Fibroblast of the aortic adventitia (primary cell): ENCODE results near the gene GBGT1. TPM values are rescaled to one million over a fixed set of nuclear protein-coding genes. Genes with fewer than 3 reads are reported as not detected.
A peak's percentile ranks its signal among the peaks of the same experiment; 100 is the strongest.

Experiments
- DNase-seq: peaks from one replicate; pipeline ENCODE4 v3.0.0-alpha.2; 2010; ENCODE audit warnings: low read depth
- H3K4me3 ChIP-seq: 2 replicates; pipeline ENCODE4 v1.5.1; 2011; ENCODE audit warnings: low read depth, mild to moderate bottlenecking, control low read depth, low read length, moderate library complexity
- CTCF ChIP-seq: IDR thresholded peaks from 2 replicates; pipeline ENCODE4 v1.5.1; 2011; ENCODE audit warnings: mild to moderate bottlenecking, low read length, control low read depth, inconsistent platforms; ENCODE audit not compliant: insufficient read depth
- total RNA-seq: library from RNA; depleted of rRNA; stranded (reverse); fragments of >200 nt; gene quantifications from 2 replicates; pipeline ENCODE4 v1.2.3, GENCODE V29; 2012; ENCODE audit warnings: low replicate concordance

Gene GBGT1
- total RNA-seq, 1 donor: 1.6 TPM

DNA sequence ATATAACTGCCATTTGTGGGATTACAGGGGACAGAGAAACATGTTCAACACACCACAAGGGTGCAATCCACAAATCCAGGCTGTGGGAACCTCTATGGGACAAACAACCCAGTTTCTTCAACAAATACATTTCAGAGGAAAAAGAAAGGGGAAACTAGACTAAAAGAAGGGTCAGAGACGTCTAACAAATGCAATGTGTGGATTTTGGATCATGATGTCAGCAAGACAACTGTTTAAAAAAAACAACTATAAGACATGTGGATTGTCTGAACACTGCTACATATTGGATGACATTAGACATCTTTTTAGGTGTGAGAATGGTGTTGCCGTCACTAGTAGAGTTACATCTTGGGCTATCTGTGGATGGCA, 38.8 kb downstream of the GBGT1 start:
- DNase-seq: no peak
- TF ChIP-seq CTCF: no peak
- H3K4me3 ChIP-seq: no peak overlapping the region

DNA sequence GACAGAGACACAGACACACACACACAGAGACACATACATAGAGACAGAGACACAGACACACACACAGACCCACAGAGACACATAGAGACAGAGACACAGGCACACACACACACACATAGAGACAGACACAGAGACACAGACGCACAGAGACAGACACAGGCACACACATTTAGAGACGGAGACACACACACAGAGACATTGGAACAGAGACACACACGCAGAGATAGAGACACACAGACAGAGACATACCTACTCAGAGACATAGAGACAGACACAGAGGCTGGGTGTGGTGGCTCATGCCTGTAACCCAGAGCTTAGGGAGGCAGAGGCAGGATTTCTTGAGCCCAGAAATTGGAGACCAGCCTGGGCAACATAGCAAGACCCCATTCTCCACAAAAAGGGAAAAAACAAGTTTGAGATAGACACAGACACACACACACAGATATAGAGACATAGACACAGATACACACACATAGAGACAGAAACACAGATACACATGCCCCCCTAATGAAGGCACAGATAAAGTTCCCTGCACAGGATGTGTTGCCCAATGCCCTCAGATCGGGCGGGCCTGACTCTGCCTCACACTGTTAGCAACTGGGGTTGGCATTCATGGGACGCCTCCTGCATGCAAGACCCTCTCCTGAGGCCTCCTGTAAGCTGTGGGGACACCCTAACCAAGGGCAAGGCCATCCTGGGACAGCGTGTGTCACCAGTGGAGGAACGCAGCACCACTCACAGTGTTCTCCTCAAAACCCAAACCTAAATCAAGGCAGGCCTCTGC, 39.4 kb downstream of the GBGT1 start:
- DNase-seq: no peak
- no peak for TF ChIP-seq CTCF
- H3K4me3 ChIP-seq: no peak overlapping the region

- TF ChIP-seq CTCF: no peak
- no peak overlapping the region for H3K4me3 ChIP-seq
- DNase-seq: no peak
Observed at GRCh38 chr9:133122935-133123611, 40.6 kb downstream of the GBGT1 start.

DNA sequence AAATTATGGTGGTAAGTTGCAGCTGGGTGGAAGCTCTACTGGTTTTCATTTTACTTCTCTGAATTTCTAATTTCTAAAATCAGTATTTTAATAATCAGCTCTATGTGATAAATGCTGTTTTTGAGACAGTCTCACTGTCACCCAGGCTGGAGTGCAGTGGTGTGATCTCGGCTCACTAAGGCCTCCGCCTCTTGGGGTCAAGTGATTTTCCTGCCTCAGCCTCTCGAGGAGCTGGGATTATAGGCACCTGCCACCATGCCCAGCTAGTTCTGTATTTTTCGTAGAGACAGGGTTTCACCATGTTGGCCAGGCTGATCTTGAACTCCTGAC, 41.1 kb downstream of the GBGT1 start:
- TF ChIP-seq CTCF: no peak

DNA sequence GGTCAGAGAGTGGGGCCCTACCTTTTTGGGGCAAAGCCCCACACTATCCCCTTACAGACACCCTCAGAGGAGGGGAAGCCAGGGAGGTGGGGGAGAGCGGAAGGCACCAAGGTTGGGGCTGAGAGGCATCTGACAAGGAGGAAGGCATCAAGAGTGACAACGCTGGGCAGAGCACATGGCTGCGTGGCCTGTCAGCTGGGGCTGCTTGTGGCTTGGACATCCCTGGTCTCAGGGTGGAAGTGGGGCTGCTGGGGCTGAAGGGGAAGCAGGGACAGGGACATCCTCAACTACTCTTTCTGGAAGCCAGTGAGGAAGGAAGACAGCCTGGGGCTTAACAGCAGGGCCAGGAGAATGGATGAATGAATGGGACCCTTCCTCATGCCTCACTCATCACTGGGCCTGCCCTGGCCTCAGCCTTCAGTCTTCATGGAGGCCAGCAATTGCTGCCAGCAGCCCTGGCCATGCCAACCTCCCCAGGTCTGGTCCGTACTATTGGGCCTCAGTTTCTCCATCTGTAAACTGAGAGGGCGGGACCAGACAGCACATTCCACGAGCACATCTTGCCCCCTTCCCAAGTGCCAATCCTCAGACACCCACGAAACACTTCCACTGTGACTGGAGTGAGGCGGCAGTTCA, 41.7 kb downstream of the GBGT1 start:
- H3K4me3 ChIP-seq: no peak overlapping the region
- DNase-seq: no peak
- no peak for TF ChIP-seq CTCF

More for the DNA sequence above, 41.1 kb downstream of the GBGT1 start:
- H3K4me3 ChIP-seq: no peak overlapping the region
- DNase-seq: no peak

GRCh38 chr9:133121198-133121914, 42.4 kb downstream of the GBGT1 start, which contains the start of gene RALGDS:
TSS of gene RALGDS (minus strand) at chr9:133121240. CDS start at chr9:133121154, 86 bp downstream.
- no peak for TF ChIP-seq CTCF
- H3K4me3 ChIP-seq: peak within 1 kb of the TSS; percentile 75
- DNase-seq: peak; percentile 66
